SK-N-SH (cell line): ENCODE data around the gene SCNN1G.
"Not testable (repeated sequence)": the region's sequence is repeated elsewhere in the genome, so short reads cannot be mapped to it uniquely, and the experiment has no call there.

Experiments
- CHD2 ChIP-seq: fragments of 150-350 bp; IDR thresholded peaks from 2 replicates; pipeline ENCODE4 v1.6.1; 2018; ENCODE audit warnings: low read length; ENCODE audit not compliant: partially characterized antibody
- CTCF ChIP-seq: fragments of 200-600 bp; sonication (generic); IDR thresholded peaks from 2 replicates; pipeline ENCODE4 v1.6.1; 2017; ENCODE audit warnings: antibody characterized with exemption, mild to moderate bottlenecking, moderate library complexity
- EZH2phosphoT487 ChIP-seq: fragments of 200-600 bp; sonication (generic); IDR thresholded peaks from 2 replicates; pipeline ENCODE4 v1.6.1; 2017; ENCODE audit warnings: low read depth, mixed run types, mild to moderate bottlenecking, antibody characterized with exemption, moderate library complexity, borderline replicate concordance
- FOXM1 ChIP-seq: IDR thresholded peaks from 2 replicates; pipeline ENCODE4 v1.4.0; 2012; ENCODE audit warnings: low read depth, mild to moderate bottlenecking
- GABPA ChIP-seq: IDR thresholded peaks from 2 replicates; pipeline ENCODE4 v1.4.0; 2012; ENCODE audit warnings: low read depth, mild to moderate bottlenecking
- TAF1 ChIP-seq: IDR thresholded peaks from 2 replicates; pipeline ENCODE4 v1.6.1; 2012; ENCODE audit warnings: low read depth, mild to moderate bottlenecking, low read length, moderate library complexity, borderline replicate concordance

DNA sequence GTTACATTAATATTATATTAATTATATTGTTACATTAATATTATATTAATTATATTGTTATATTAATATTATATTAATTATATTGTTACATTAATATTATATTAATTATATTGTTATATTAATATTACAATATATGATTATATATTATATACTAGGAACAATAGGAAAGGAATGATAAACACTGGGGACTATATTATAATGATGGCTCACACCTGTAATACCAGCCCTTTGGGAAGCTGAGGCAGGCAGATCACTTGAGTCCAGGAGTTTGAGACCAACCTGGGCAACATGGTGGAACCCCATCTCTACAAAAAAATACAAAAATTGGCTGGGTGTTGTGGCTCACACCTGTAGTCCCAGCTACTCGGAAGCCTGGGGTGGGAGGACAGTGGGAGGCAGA lies 71.1 kb downstream of the SCNN1G start:
- TF ChIP-seq CTCF, TAF1, GABPA, FOXM1, EZH2phosphoT487, CHD2: not testable (repeated sequence)
